HEK293T (cell line): ENCODE results near the gene NACC2.

Experiments
- CTCF ChIA-PET: fragments of 350-600 bp; formaldehyde crosslinking; extraction: SDS; loops from one replicate; lab custom pipeline; 2021; ENCODE audit warnings: antibody characterized with exemption, inconsistent platforms; lab: Yijun Ruan, JAX
- POLR2A ChIA-PET: fragments of 350-600 bp; formaldehyde crosslinking; extraction: SDS; loops from one replicate; lab custom pipeline; 2020; ENCODE audit warnings: antibody characterized with exemption, inconsistent platforms; lab: Yijun Ruan, JAX
- DNase-seq: peaks from one replicate; pipeline ENCODE4 v3.0.0; 2012; ENCODE audit warnings: mixed read lengths; ENCODE audit errors: extremely low spot score
- ARNT ChIP-seq: fragments of 450-650 bp; IDR thresholded peaks from 2 replicates; pipeline ENCODE4 v1.6.1; 2017; ENCODE audit warnings: mild to moderate bottlenecking
- BHLHE40 ChIP-seq: fragments of 450-650 bp; IDR thresholded peaks from 2 replicates; pipeline ENCODE4 v1.6.1; 2016; ENCODE audit warnings: mild to moderate bottlenecking, moderate library complexity, borderline replicate concordance
- CTBP1 ChIP-seq: fragments of 450-650 bp; IDR thresholded peaks from 2 replicates; pipeline ENCODE4 v1.6.1; 2016; ENCODE audit warnings: borderline replicate concordance
- ELF4 ChIP-seq: fragments of 450-650 bp; IDR thresholded peaks from 2 replicates; pipeline ENCODE4 v1.6.1; 2017; ENCODE audit warnings: antibody characterized with exemption
- FOXA1 ChIP-seq: fragments of 450-650 bp; IDR thresholded peaks from 2 replicates; pipeline ENCODE4 v1.6.1; 2016; ENCODE audit warnings: mild to moderate bottlenecking
- FOXK2 ChIP-seq: fragments of 450-650 bp; IDR thresholded peaks from 2 replicates; pipeline ENCODE4 v1.6.1; 2016; ENCODE audit warnings: mild to moderate bottlenecking
- FOXM1 ChIP-seq: fragments of 450-650 bp; IDR thresholded peaks from 2 replicates; pipeline ENCODE4 v1.6.1; 2017; ENCODE audit warnings: mild to moderate bottlenecking, borderline replicate concordance
- HDGF ChIP-seq: fragments of 450-650 bp; IDR thresholded peaks from 2 replicates; pipeline ENCODE4 v1.6.1; 2017; ENCODE audit warnings: antibody characterized with exemption, borderline replicate concordance
- L3MBTL2 ChIP-seq: fragments of 450-650 bp; conservative IDR thresholded peaks from 2 replicates; pipeline ENCODE4 v1.6.1; 2016; ENCODE audit warnings: mild to moderate bottlenecking
- LEF1 ChIP-seq: fragments of 450-650 bp; IDR thresholded peaks from 2 replicates; pipeline ENCODE4 v1.6.1; 2017; ENCODE audit warnings: mild to moderate bottlenecking, borderline replicate concordance
- NFRKB ChIP-seq: fragments of 450-650 bp; IDR thresholded peaks from 2 replicates; pipeline ENCODE4 v1.6.1; 2016; ENCODE audit warnings: mild to moderate bottlenecking, moderate library complexity
- PKNOX1 ChIP-seq: fragments of 450-650 bp; IDR thresholded peaks from 2 replicates; pipeline ENCODE4 v1.6.1; 2016
- SP1 ChIP-seq: fragments of 450-650 bp; IDR thresholded peaks from 2 replicates; pipeline ENCODE4 v1.6.1; 2017
- SUZ12 ChIP-seq: fragments of 450-650 bp; IDR thresholded peaks from 2 replicates; pipeline ENCODE4 v1.6.1; 2016; ENCODE audit warnings: mild to moderate bottlenecking
- TARDBP ChIP-seq: fragments of 450-650 bp; IDR thresholded peaks from 2 replicates; pipeline ENCODE4 v1.6.1; 2016
- ZNF384 ChIP-seq: fragments of 450-650 bp; IDR thresholded peaks from 2 replicates; pipeline ENCODE4 v1.6.1; 2016

NACC2 gene

DNA sequence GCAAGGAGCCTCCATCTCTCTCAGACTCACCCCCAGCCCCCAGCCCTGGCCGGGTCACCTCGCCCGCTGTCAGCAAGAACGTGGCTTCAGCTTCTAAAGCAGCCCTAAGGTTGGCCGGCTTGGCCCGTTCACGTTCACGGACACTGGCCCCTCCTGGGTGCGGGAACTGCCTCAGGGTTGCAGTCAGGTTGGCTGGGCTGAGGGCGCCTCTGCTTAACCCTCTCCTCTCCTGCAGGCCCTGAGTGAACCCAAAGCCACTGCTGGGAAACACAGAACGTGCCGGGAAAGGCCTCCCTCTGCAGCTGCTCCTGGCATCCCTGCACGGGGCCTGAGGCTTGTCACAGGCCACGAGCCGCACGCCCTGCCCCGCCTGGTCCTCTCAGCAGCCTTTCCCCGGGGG lies 93.9 kb downstream of the NACC2 start:
- ChIA-PET POLR2A (interaction anchor here (1.2 kb wide), 1 partner anchor 9 kb away, joined by 5 read pairs; no protein-coding TSS in a partner anchor), CTCF (no interaction called here)
- TF ChIP-seq TARDBP (no peak), LEF1 (no peak), FOXK2 (no peak), ELF4 (no peak), HDGF (no peak), PKNOX1 (no peak), L3MBTL2 (no peak), ARNT (no peak), ZNF384 (no peak), FOXA1 (no peak)
- DNase-seq: no peak

- ChIA-PET CTCF (no interaction called here), POLR2A (no interaction called here)
- DNase-seq: no peak
- no peak for TF ChIP-seq ZNF384
These were observed 96.5 kb downstream of the NACC2 start for GRCh38 chr9:135998410-135999071.

- TF ChIP-seq CTBP1 (no peak), FOXA1 (no peak), BHLHE40 (no peak), ELF4 (no peak), ARNT (no peak), SP1 (no peak), FOXM1 (no peak), TARDBP (no peak), LEF1 (no peak), HDGF (no peak), FOXK2 (no peak), SUZ12 (no peak), L3MBTL2 (no peak), NFRKB (no peak), PKNOX1 (no peak), ZNF384 (no peak)
- ChIA-PET POLR2A (no interaction called here), CTCF (no interaction called here)
- DNase-seq: no peak
These were observed 97.1 kb downstream of the NACC2 start for GRCh38 chr9:135998016-135998380.

- POLR2A ChIA-PET: no interaction called here
- TF ChIP-seq FOXM1 (no peak), SUZ12 (no peak), LEF1 (no peak), CTBP1 (no peak), L3MBTL2 (no peak), BHLHE40 (no peak), FOXA1 (no peak), FOXK2 (no peak), HDGF (no peak), ZNF384 (no peak), NFRKB (no peak), ELF4 (no peak)
- CTCF ChIA-PET: no interaction called here
- no peak for DNase-seq
These were observed 97.7 kb downstream of the NACC2 start for GRCh38 chr9:135997090-135998015.

DNA sequence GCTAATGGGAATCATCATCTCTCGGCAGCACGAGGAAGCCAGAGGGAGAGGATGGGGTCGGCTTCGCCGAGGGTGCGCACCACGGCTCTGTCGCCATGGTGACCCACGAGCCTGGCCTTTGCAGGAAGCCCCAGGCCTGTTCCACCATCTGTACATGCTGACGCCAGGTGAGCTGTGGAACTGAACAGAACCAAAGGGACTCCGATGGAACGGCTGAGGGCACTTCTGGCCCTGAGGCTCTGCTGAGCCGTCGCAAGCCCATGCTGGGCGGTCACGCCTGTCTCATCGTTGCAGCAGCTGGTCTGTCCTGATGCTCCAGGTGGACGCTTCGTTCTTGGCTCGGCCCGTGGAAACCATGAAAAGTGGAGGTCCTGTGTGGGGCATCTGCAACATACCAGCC lies 99.3 kb downstream of the NACC2 start:
- no peak for DNase-seq
- POLR2A ChIA-PET: no interaction called here
- no peak for TF ChIP-seq FOXM1
- no peak for TF ChIP-seq TARDBP
- no peak for TF ChIP-seq ZNF384
- no peak for TF ChIP-seq CTBP1
- TF ChIP-seq ARNT: no peak
- TF ChIP-seq PKNOX1: no peak
- CTCF ChIA-PET: no interaction called here

GRCh38 chr9:135994501-135995192 lies 100.4 kb downstream of the NACC2 start:
- ChIA-PET CTCF (no interaction called here), POLR2A (no interaction called here)
- no peak for DNase-seq

More at GRCh38 chr9:135994501-135995192, 100.4 kb downstream of the NACC2 start:
- TF ChIP-seq BHLHE40 (no peak), FOXM1 (no peak), HDGF (no peak), SUZ12 (no peak), TARDBP (no peak), FOXA1 (no peak), PKNOX1 (no peak), ZNF384 (no peak), ARNT (no peak), FOXK2 (no peak), L3MBTL2 (no peak), LEF1 (no peak), SP1 (no peak), NFRKB (no peak), CTBP1 (no peak), ELF4 (no peak)
